Loucy (cell line): ENCODE measurements around the gene GPX3.

Source experiments
- CTCF ChIP-seq: fragments of 200-600 bp; sonication (generic); conservative IDR thresholded peaks from 2 replicates; pipeline ENCODE4 v1.5.1; 2014; ENCODE audit warnings: mild to moderate bottlenecking, antibody characterized with exemption, low read length
- EZH2phosphoT487 ChIP-seq: fragments of 200-600 bp; IDR thresholded peaks from 2 replicates; pipeline ENCODE4 v1.6.1; 2018; ENCODE audit warnings: antibody characterized with exemption, mild to moderate bottlenecking, moderate library complexity, borderline replicate concordance

- TF ChIP-seq CTCF, result no peak
- TF ChIP-seq EZH2phosphoT487, result no peak
Observed at GRCh38 chr5:151004499-151004898, 15.9 kb upstream of the GPX3 start.
